Smooth muscle cell (in vitro differentiated cells): ENCODE data around the gene SLC16A9. TPM values are rescaled to one million over a fixed set of nuclear protein-coding genes. Genes with fewer than 3 reads are reported as not detected.

Experiments
- DNase-seq: peaks from one replicate; lab custom pipeline; 2025; ENCODE audit not compliant: unreplicated experiment; lab: John Stamatoyannopoulos, UW
- H2AFZ ChIP-seq: fragments of 200-600 bp; sonication (generic); 2 replicates; pipeline ENCODE4 v1.6.0; 2016; ENCODE audit warnings: antibody characterized with exemption, low read depth, mild to moderate bottlenecking
- H3F3A ChIP-seq: fragments of 200-600 bp; sonication (generic); 2 replicates; pipeline ENCODE4 v1.6.0; 2017; ENCODE audit warnings: antibody characterized with exemption, low read depth
- H3K27ac ChIP-seq: fragments of 200-600 bp; sonication (generic); 2 replicates; pipeline ENCODE4 v1.5.1; 2016; ENCODE audit warnings: low read depth, mild to moderate bottlenecking
- H3K27me3 ChIP-seq: fragments of 200-600 bp; sonication (generic); 2 replicates; pipeline ENCODE4 v1.6.1; 2016; ENCODE audit warnings: low read depth, mild to moderate bottlenecking
- H3K36me3 ChIP-seq: fragments of 200-600 bp; sonication (generic); 2 replicates; pipeline ENCODE4 v1.5.1; 2016; ENCODE audit warnings: low read depth
- H3K4me1 ChIP-seq: fragments of 200-600 bp; sonication (generic); 2 replicates; pipeline ENCODE4 v1.5.1; 2016; ENCODE audit warnings: low read depth
- H3K4me2 ChIP-seq: fragments of 200-600 bp; sonication (generic); 2 replicates; pipeline ENCODE4 v1.6.0; 2016; ENCODE audit warnings: mild to moderate bottlenecking
- H3K4me3 ChIP-seq: fragments of 200-600 bp; sonication (generic); 2 replicates; pipeline ENCODE4 v1.5.1; 2016; ENCODE audit warnings: mild to moderate bottlenecking
- H3K79me2 ChIP-seq: fragments of 200-600 bp; sonication (generic); 2 replicates; pipeline ENCODE4 v1.6.0; 2016; ENCODE audit warnings: low read depth, mild to moderate bottlenecking
- H3K9ac ChIP-seq: fragments of 200-600 bp; sonication (generic); 2 replicates; pipeline ENCODE4 v1.6.0; 2016; ENCODE audit warnings: low read depth
- H3K9me3 ChIP-seq: fragments of 200-600 bp; sonication (generic); replicated peaks from 2 replicates; pipeline ENCODE4 v1.5.1; 2016; ENCODE audit warnings: low read depth
- H4K20me1 ChIP-seq: fragments of 200-600 bp; sonication (generic); 2 replicates; pipeline ENCODE4 v1.6.0; 2016; ENCODE audit warnings: low read depth
- WGBS: methylation state at CpG from one replicate; pipeline ENCODE4 v1.1.7; 2016; ENCODE audit warnings: low lambda C conversion rate; 5-methylcytosine and 5-hydroxymethylcytosine counted together
- polyA plus RNA-seq: library from polyadenylated mRNA; unstranded; fragments of >200 nt; fragmentation: Nextera tagmentation; extraction: Ambion mirVana; gene quantifications from 2 replicates; pipeline ENCODE4 v1.2.1, GENCODE V29; 2016
- total RNA-seq: library from RNA; depleted of rRNA; stranded (reverse); fragments of >200 nt; gene quantifications from 2 replicates; pipeline ENCODE4 v1.2.3, GENCODE V29; 2014
- TF ChIP-seq, protein P1 (sequence below): fragments of 200-600 bp; sonication (generic); IDR thresholded peaks from 2 replicates; pipeline ENCODE4 v1.5.1; 2017; ENCODE audit warnings: borderline replicate concordance, mild to moderate bottlenecking, antibody characterized with exemption; ENCODE audit not compliant: insufficient read depth, poor library complexity, severe bottlenecking

Gene SLC16A9
- total and polyA plus RNA-seq, 2 experiments from 2014 or later, result 0.90 to 2.1 TPM

GRCh38 chr10:59623133-59624121 is 86.2 kb downstream of the SLC16A9 start:
- H3K4me3 ChIP-seq, result no peak overlapping the region
- 82% methylated on average over 16 of the region's 16 CpGs for WGBS
- no peaks in the 10 kb centered on the region for H4K20me1 ChIP-seq
- H3K79me2 ChIP-seq, result no peaks in the 10 kb centered on the region
- TF ChIP-seq, protein P1, sequence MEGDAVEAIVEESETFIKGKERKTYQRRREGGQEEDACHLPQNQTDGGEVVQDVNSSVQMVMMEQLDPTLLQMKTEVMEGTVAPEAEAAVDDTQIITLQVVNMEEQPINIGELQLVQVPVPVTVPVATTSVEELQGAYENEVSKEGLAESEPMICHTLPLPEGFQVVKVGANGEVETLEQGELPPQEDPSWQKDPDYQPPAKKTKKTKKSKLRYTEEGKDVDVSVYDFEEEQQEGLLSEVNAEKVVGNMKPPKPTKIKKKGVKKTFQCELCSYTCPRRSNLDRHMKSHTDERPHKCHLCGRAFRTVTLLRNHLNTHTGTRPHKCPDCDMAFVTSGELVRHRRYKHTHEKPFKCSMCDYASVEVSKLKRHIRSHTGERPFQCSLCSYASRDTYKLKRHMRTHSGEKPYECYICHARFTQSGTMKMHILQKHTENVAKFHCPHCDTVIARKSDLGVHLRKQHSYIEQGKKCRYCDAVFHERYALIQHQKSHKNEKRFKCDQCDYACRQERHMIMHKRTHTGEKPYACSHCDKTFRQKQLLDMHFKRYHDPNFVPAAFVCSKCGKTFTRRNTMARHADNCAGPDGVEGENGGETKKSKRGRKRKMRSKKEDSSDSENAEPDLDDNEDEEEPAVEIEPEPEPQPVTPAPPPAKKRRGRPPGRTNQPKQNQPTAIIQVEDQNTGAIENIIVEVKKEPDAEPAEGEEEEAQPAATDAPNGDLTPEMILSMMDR, result no peak
- no peaks in the 10 kb centered on the region for H3F3A ChIP-seq
- H3K27me3 ChIP-seq, result no peaks in the 10 kb centered on the region
- H2AFZ ChIP-seq, result no peak overlapping the region
- H3K27ac ChIP-seq, result no peak overlapping the region
- H3K4me1 ChIP-seq, result peaks cover 6% of the 10 kb centered on the region
- H3K9ac ChIP-seq, result no peak overlapping the region
- no peak for DNase-seq
- H3K9me3 ChIP-seq, result no peaks in the 10 kb centered on the region
- H3K36me3 ChIP-seq, result no peaks in the 10 kb centered on the region
- H3K4me2 ChIP-seq, result no peak overlapping the region

- Histone ChIP-seq H3F3A (no peaks in the 10 kb centered on the region), H3K27ac (no peak overlapping the region), H3K4me3 (no peak overlapping the region), H2AFZ (no peak overlapping the region), H3K9me3 (no peaks in the 10 kb centered on the region), H3K27me3 (no peaks in the 10 kb centered on the region), H3K79me2 (no peaks in the 10 kb centered on the region), H4K20me1 (no peaks in the 10 kb centered on the region), H3K9ac (no peak overlapping the region), H3K4me2 (no peak overlapping the region), H3K36me3 (no peaks in the 10 kb centered on the region), H3K4me1 (peaks cover 6% of the 10 kb centered on the region)
- DNase-seq, result no peak
- WGBS, result 60% methylated on average over 16 of the region's 16 CpGs
- TF ChIP-seq, protein P1, result peak; percentile 74
These were observed 87.1 kb downstream of the SLC16A9 start for GRCh38 chr10:59622320-59623132.

GRCh38 chr10:59621771-59622170 is 87.9 kb downstream of the SLC16A9 start:
- Histone ChIP-seq H3F3A (no peaks in the 10 kb centered on the region), H3K4me1 (peaks cover 5% of the 10 kb centered on the region), H3K79me2 (no peaks in the 10 kb centered on the region), H4K20me1 (no peaks in the 10 kb centered on the region), H3K9me3 (no peaks in the 10 kb centered on the region), H3K27ac (no peak overlapping the region), H3K4me2 (no peak overlapping the region), H3K9ac (no peak overlapping the region), H3K27me3 (no peaks in the 10 kb centered on the region), H3K4me3 (no peak overlapping the region), H2AFZ (no peak overlapping the region), H3K36me3 (no peaks in the 10 kb centered on the region)
- WGBS, result 95% methylated on average over 1 of the region's 1 CpG
- TF ChIP-seq, protein P1, result no peak
- no peak for DNase-seq
